ENCODE results near the gene JAG2. TPM values are rescaled to one million over a fixed set of nuclear protein-coding genes. Genes with fewer than 3 reads are reported as not detected.

Gene JAG2
- total RNA-seq, 3 donors from 2014 or later (not counting 1 experiment from before 2014, with no cell fraction given) = 3.5 to 6.6 (median 6.1) TPM

DNA sequence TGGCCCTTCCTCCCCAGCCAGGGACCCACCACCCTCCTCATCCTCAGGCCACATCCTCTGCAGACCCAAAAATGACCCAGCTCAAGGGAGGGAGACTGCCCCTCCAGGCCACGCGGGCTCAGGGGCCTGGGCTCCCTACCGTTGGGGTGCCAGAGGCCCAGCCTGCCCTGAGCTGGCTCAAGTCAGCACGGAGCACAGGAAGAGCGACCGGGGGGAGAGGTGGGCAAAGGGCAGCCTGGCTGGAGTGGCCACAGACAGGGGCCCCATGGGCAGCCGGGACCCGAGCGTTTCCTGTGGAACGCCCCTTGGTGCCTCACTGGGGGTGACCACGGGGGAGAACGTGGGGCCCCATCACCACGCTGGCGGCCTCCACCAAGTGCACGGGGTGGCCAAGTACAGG lies 10.7 kb downstream of the JAG2 start:
- Histone ChIP-seq H3K4me3 (ENCODE audit: low read length) (no peak overlapping the region), H3K27me3 (ENCODE audit: control insufficient read depth, insufficient read depth, low read length) (no peaks in the 10 kb centered on the region), H3K4me1 (ENCODE audit: control insufficient read depth, insufficient read depth, low read length) (peaks cover 6% of the 10 kb centered on the region), H3K27ac (ENCODE audit: low read length) (no peak overlapping the region), H3K9me3 (ENCODE audit: control insufficient read depth, insufficient read depth, low read length) (no peaks in the 10 kb centered on the region), H3K36me3 (ENCODE audit: control insufficient read depth, insufficient read depth, low read length) (no peaks in the 10 kb centered on the region)
- WGBS (ENCODE audit: insufficient coverage) = 73% methylated on average over 15 of the region's 15 CpGs
- H3K4me1 Mint-ChIP-seq = peaks cover 0 to 7% of the 10 kb centered on the region in 2 donors
- TF ChIP-seq, protein P1, sequence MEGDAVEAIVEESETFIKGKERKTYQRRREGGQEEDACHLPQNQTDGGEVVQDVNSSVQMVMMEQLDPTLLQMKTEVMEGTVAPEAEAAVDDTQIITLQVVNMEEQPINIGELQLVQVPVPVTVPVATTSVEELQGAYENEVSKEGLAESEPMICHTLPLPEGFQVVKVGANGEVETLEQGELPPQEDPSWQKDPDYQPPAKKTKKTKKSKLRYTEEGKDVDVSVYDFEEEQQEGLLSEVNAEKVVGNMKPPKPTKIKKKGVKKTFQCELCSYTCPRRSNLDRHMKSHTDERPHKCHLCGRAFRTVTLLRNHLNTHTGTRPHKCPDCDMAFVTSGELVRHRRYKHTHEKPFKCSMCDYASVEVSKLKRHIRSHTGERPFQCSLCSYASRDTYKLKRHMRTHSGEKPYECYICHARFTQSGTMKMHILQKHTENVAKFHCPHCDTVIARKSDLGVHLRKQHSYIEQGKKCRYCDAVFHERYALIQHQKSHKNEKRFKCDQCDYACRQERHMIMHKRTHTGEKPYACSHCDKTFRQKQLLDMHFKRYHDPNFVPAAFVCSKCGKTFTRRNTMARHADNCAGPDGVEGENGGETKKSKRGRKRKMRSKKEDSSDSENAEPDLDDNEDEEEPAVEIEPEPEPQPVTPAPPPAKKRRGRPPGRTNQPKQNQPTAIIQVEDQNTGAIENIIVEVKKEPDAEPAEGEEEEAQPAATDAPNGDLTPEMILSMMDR (IDR thresholded peaks at IDR 0.05) = no peak
- H3K36me3 Mint-ChIP-seq = no peaks in the 10 kb centered on the region
- intact Hi-C loops (cut with micrococcal nuclease) = no loop called here
- DNase-seq (no peak), ATAC-seq (no peak)
- H3K27ac Mint-ChIP-seq = no peak overlapping the region
- H3K4me3 Mint-ChIP-seq = no peak overlapping the region
- H3K27me3 Mint-ChIP-seq (ENCODE audit: low read depth in 2 of 2) = no peaks in the 10 kb centered on the region
- H3K9me3 Mint-ChIP-seq = no peaks in the 10 kb centered on the region

- WGBS (ENCODE audit: insufficient coverage) = 84% methylated on average over 31 of the region's 31 CpGs
- Mint-ChIP-seq H3K4me3 (no peak overlapping the region), H3K4me1 (peaks cover 0 to 7% of the 10 kb centered on the region in 2 donors), H3K27me3 (ENCODE audit: low read depth in 2 of 2) (no peaks in the 10 kb centered on the region), H3K9me3 (no peaks in the 10 kb centered on the region), H3K36me3 (no peaks in the 10 kb centered on the region), H3K27ac (no peak overlapping the region)
- Histone ChIP-seq H3K4me3 (ENCODE audit: low read length) (no peak overlapping the region), H3K27me3 (ENCODE audit: control insufficient read depth, insufficient read depth, low read length) (no peaks in the 10 kb centered on the region), H3K9me3 (ENCODE audit: control insufficient read depth, insufficient read depth, low read length) (no peaks in the 10 kb centered on the region), H3K36me3 (ENCODE audit: control insufficient read depth, insufficient read depth, low read length) (no peaks in the 10 kb centered on the region), H3K4me1 (ENCODE audit: control insufficient read depth, insufficient read depth, low read length) (peaks cover 6% of the 10 kb centered on the region), H3K27ac (ENCODE audit: low read length) (no peak overlapping the region)
- ATAC-seq (no peak), DNase-seq (no peak)
- TF ChIP-seq, protein P1 (IDR thresholded peaks at IDR 0.05) = no peak
- intact Hi-C loops (cut with micrococcal nuclease) = no loop called here
These were observed 11.9 kb downstream of the JAG2 start for GRCh38 chr14:105156414-105157375.

- Histone ChIP-seq H3K27me3 (ENCODE audit: control insufficient read depth, insufficient read depth, low read length) (no peaks in the 10 kb centered on the region), H3K36me3 (ENCODE audit: control insufficient read depth, insufficient read depth, low read length) (no peaks in the 10 kb centered on the region), H3K4me3 (ENCODE audit: low read length) (no peak overlapping the region), H3K9me3 (ENCODE audit: control insufficient read depth, insufficient read depth, low read length) (no peaks in the 10 kb centered on the region), H3K4me1 (ENCODE audit: control insufficient read depth, insufficient read depth, low read length) (peaks cover 6% of the 10 kb centered on the region), H3K27ac (ENCODE audit: low read length) (no peak overlapping the region)
- TF ChIP-seq, protein P1 (IDR thresholded peaks at IDR 0.05) = no peak
- Mint-ChIP-seq H3K9me3 (no peaks in the 10 kb centered on the region), H3K4me1 (peaks cover 0 to 7% of the 10 kb centered on the region in 2 donors), H3K4me3 (no peak overlapping the region), H3K27me3 (ENCODE audit: low read depth in 2 of 2) (no peaks in the 10 kb centered on the region), H3K27ac (no peak overlapping the region), H3K36me3 (no peaks in the 10 kb centered on the region)
- DNase-seq (no peak), ATAC-seq (no peak)
- WGBS (ENCODE audit: insufficient coverage) = 90% methylated on average over 48 of the region's 48 CpGs
- intact Hi-C loops (cut with micrococcal nuclease) = no loop called here
These were observed 12.7 kb downstream of the JAG2 start for GRCh38 chr14:105155681-105156413.

All from natural killer cell (primary cell).